Measurements from ENCODE around the gene GRK6.
A peak's percentile ranks its signal among the peaks of the same experiment; 100 is the strongest.

Gene GRK6

DNA sequence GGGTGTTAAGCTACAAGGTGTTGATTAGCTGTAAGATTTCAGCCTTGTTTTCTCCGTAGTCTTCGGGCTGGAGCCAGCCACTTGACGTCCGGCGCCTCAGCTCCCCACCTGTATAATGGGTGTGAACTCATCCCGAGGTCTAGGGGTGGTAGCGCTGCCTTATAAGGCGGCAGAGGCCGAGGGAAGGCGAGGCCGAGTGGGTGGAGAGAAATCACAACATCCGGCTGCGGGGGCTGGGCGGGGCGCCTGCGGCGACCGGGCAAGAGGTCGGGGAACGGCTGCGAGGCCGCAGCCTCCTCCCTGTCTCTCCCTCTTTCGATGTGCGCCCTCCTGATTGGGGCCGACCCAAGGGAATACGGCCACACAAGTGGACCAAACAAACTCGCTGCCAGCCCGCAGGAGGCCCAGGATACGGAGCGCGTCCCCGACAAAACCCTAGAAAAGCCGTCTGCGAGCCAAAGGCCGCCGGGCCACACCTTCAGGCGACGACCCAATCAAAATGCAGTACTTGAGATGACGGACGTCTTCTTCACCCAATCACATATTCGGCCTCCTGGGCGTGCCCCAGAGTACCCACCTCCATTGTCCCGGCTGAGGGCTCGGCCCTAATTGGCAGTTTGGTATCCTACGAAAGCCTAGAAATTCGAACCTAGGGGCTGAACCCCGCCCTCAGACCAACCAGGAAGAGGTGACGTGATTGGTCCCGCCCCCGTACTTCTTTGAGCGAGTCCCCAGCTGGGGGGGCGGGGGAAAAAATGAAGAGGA, 493 bp upstream of the GRK6 start:
- peak; percentile 96 to 100 (median 98) for DNase-seq (ENCODE audit: low read depth in 3 of 3)

DNA sequence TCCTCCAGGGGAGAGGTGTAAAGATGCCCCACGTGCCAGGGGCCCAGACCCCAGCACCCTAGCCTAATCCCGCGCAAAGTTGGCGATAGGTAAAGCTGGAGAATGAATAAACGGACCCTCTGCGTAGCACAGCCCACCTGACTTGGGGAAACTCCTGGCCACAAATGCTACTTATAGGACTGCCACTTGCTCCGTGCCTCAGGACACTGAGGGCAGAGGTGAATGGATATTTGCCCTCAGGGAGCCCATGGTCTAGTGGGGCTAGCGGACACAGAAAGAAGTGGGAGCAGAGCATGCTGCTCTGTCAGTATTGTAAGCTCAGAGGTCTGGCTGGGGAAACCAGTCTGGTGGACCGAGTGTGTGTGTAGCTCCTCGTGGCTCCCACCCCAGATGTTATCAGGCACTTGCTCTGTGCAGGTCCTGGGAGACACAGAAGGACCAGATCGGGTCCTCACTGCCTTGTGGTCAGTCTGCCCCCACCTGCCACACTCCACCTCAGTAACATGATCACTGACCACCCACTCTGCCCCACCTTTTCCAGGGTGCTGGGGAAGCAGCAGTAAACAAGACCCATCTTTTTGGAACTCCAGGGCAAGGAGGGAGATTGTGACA, 841 bp downstream of the GRK6 start:
- no peak for DNase-seq (ENCODE audit: low read depth in 3 of 3)

DNA sequence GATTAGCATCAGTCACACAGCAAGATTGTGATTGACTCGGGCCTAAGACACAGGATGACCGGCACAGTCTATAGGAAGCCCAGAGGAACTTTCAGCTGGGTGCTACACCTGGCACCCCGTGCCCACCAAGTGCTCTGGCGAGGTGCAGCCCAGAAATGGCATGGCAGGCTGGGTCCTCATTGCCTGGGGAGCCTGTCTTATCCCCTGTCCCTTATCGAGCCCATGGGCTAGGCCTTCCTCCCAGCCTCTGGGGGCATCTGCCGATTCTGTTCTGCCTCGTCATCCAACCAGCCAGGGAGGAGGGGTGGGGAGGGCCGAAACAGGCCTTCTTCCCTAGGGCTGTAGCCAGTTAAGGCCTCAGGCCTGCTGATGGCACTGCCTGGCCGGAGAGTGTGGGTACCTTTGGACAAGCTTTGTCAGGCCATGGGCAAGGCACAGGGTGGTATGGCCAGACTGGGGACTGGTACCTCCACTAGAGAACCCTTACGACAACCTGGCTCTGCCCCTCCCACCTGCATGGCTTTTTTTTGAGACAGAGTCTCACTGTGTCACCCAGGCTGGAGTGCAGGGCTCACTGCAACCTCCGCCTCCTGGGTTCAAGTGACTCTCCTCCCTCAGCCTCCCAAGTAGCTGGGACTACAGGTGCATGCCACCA, 1.6 kb downstream of the GRK6 start:
- DNase-seq (ENCODE audit: low read depth in 3 of 3), result no peak

DNA sequence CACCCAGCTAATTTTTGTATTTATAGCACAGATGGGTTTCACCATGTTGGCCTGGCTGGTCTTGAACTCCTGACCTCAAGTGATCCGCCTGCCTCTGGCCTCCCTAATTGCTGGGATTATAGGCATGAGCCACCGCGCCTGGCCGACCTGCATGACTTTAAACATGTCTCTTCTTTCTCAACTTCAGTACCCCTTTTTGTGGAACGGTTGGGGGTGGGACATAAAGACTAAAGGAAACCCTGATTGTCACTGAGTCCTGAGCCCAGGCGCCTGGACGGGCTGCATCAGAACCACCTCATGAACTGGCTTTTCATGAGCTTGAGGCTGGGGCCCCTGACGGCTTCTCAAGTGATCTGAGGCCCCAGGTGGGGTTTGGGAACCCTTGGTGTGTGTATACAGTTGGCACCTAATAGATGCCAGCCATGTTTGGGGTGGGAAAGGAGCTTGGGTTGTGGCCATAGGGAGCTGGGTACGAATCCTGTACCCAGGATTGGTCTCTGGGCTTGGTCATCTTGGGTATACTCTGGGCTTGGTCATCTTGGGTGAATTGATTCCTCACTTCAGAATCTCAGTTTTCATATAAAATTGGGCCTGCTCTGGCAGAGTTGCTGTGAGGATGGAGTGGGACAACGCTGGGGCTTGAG, 2.2 kb downstream of the GRK6 start:
- DNase-seq (ENCODE audit: low read depth in 3 of 3), result no peak

DNA sequence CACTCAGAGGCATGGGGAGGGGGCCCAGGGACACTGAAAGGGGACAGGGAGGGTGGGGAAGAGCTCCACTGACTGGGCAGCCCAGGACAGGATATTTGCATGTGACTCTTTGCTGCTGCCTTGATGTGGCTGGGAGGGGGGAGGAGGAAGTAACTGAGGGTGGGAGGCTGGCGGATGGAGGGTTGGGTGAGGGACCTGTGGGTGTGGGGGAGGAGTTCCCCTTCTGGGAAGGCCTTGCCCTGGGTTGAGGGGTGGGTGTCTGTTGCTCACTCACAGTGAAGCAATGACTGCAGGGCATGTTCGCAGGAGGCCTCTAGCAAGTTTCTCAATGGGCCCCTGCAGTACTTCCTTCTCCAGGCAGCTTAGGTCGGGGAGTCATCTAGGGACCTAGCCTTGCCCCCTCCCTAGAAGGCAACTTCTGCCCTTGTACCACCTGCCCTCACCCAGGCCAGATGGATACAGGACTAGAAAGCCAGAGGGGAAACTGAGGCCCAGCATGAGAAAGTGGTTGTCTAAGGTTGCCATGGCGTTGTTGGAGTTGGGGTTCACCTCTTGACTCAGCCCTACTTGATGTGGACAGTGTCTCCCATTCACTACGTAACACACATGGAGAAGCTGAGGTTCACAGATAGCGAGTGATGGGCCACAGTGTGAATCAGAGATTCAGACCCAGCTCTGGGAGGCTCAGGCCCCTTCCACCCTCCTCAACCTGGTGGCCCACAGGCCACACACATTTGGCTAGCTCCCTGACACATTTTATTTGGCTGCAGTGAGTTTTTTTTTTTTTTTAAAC, 3.0 kb downstream of the GRK6 start:
- peak; percentile 65 to 86 (median 86) for DNase-seq (ENCODE audit: low read depth in 3 of 3)

DNA sequence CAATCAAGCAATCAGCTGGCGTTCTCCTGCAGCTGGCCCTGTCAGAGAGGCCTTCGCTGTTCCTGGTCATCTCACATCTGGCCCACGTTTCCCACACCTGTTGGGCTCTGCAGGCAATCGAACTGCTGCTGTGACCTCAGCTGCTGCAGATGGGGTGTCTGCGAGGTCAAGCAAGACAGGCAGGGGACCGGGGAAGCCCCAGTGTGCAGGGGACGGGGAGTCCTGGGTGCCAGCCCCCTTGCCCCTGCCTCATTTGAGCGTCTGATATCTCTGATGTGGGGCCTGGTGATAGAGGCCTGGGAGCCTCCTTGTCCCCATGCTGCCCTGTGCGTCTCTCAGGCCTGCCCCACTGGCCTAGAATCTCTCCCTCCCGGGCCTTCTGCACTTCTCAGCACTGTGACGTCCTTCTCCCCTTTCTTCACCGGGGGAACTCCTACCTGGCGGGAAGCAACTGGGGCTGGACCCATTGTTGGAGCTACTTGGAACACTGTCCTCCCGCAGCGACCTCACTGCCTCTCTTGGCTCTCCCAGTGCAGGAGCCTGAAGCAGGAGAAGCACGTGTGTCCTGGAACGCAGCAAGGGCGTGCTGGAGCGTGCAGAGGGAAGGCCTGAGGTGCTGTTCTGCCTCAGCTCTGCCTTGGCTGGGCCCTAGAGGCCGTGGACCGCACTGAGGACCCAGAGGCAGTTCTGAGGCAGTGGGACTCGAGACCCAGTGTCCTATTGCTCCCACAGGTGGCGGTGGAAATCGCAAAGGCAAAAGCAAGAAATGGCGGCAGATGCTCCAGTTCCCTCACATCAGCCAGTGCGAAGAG, 3.9 kb downstream of the GRK6 start:
- no peak for DNase-seq (ENCODE audit: low read depth in 3 of 3)

DNA sequence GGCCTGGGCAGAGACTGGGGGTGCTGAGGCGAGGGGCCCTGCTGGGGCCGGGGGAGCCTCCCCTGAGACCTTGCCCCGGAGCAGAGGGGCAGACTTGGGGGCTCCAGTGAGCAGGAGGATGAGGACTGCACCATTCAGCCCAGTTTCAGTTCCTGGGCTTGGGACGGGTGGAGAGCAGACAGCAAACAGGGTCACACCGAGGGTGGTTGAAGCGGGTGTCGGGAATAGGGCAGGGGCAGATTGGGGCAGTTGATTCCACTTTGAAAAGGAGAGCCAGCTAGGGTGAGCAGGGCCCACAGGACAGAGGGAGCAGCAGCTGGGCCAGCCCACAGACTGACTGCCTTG, 4.5 kb downstream of the GRK6 start:
- no peak for DNase-seq (ENCODE audit: low read depth in 3 of 3)

DNA sequence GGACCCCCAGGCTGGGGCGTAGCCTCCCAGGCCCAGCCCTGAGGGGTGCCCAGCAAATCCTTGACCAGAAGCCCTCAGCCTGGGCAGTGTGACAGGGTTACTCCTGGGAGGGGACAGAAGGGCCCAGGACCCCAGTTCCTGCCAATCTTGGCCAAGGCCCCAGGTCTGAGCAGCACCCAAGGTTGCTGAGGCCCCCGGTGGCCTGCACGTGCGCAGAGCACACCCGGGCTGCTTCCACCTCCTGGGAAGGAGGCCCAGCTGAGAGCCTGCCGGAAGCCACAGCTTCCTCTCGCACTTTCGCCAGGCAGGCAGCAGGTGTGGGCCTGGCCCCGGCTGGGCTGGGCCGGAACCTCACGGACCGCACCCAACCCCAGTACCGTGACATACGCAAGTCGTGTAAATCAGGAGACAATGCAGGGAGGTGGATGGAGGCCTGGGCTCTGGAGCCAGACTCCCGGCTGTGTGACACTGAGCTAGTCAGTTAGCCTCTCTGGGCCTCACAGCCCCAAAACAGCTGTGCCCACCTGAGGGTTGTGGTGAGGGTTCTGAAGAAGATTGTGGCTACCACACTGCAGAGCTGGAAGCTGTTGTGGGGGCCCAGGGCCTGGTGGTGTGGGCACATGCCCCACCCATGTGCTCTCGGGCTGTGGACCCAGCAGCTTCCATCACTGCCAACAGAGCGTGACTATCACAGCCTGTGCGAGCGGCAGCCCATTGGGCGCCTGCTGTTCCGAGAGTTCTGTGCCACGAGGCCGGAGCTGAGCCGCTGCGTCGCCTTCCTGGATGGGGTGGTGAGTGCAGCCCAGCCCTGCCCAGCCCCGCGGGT, 5.1 kb downstream of the GRK6 start:
- peak in 1 of 3 experiments; percentile 33 for DNase-seq (ENCODE audit: low read depth in 3 of 3)

DNA sequence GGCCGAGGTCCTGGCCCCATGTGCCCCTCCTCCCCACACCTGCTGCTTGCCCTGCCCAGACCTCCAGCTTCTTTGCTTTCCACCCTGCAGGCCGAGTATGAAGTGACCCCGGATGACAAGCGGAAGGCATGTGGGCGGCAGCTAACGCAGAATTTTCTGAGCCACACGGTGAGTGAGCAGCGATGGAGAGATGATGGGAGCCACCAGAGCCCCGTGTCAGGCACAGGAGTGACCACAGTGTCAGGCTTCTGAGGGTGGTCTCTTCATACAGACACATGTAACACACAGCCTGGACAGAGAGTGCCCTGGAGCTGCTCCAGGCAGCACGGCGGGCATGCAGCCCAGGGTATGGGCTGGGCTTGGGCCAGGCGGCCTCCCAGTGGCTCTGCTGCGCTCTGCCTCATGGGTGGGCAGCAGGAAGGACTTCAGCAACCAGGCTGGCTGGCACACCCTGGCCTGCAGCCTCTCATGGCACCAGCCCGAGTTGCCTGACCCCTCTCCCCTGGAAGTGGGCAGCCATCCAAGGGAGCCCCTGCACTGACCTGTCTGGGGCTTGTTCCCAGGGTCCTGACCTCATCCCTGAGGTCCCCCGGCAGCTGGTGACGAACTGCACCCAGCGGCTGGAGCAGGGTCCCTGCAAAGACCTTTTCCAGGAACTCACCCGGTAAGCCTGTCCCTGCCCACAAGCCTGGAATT, 5.8 kb downstream of the GRK6 start:
- no peak for DNase-seq (ENCODE audit: low read depth in 3 of 3)

DNA sequence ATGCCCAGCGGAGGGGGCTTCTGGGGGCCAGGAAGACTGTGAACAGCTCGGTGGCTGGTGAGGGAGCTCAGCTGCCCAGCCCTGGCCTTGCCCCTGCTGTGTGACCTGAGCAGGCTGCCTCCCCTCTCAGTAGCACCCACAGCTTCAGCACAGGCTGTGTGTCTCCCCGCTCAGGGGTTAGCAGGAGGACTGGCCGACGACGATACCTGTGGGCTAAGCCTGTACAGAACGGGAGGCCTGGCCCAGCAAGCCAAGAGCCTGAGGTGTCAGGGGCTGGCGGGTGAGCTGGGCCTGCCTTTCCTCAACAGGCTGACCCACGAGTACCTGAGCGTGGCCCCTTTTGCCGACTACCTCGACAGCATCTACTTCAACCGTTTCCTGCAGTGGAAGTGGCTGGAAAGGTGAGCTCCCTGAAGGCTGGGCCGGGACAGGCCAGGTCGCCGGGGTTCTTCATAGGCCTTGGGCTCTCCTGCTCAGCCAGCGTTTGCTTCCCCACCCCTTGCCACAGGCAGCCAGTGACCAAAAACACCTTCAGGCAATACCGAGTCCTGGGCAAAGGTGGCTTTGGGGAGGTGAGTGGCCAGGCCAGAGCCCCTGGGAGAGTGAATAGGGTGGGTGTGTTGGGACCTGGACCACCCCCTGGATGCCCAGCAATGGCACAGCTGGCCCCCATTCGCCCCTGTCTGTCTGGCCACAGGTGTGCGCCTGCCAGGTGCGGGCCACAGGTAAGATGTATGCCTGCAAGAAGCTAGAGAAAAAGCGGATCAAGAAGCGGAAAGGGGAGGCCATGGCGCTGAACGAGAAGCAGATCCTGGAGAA, 6.6 kb downstream of the GRK6 start:
- DNase-seq (ENCODE audit: low read depth in 3 of 3), result no peak

DNA sequence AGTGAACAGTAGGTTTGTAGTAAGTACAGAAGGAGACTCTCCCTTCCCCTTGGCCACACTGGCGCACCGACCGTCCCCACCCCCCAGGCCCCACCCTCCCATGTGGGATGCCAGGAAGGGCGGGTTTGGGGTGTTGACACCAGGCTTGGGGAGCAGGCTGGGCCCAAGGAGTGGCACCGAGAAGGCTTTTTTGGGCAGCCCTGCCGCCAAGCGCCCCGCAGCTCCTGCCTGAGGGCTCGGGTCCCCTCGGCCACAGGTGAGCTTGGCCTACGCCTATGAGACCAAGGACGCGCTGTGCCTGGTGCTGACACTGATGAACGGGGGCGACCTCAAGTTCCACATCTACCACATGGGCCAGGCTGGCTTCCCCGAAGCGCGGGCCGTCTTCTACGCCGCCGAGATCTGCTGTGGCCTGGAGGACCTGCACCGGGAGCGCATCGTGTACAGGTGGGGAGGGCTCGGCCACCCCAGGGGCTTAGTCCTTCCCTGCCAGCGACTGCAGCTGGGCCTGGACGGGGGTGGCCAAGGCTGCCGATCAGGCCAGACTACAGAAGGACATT, 7.3 kb downstream of the GRK6 start:
- DNase-seq (ENCODE audit: low read depth in 3 of 3), result no peak

DNA sequence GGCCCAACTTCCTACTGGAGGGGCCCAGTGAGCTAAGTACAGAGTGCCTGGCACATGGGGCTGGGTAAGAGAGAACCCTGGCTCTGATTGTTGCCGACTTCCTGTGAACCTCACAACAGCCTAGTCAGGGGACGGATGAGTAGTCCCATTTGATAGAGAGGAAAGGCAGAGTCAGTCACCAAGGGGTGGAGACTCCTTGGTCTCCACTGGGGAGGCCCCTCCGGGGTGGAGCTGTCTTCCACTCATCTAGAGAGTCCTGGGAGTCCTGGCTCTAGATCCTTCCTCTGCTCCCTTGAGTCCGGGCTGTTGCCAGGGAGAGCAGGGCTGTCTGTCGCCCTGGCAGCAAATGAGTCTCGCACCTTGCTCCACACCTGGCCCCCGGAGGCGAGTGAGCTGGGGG, 8.0 kb downstream of the GRK6 start:
- DNase-seq (ENCODE audit: low read depth in 3 of 3), result peak in 1 of 3 experiments; percentile 49

DNA sequence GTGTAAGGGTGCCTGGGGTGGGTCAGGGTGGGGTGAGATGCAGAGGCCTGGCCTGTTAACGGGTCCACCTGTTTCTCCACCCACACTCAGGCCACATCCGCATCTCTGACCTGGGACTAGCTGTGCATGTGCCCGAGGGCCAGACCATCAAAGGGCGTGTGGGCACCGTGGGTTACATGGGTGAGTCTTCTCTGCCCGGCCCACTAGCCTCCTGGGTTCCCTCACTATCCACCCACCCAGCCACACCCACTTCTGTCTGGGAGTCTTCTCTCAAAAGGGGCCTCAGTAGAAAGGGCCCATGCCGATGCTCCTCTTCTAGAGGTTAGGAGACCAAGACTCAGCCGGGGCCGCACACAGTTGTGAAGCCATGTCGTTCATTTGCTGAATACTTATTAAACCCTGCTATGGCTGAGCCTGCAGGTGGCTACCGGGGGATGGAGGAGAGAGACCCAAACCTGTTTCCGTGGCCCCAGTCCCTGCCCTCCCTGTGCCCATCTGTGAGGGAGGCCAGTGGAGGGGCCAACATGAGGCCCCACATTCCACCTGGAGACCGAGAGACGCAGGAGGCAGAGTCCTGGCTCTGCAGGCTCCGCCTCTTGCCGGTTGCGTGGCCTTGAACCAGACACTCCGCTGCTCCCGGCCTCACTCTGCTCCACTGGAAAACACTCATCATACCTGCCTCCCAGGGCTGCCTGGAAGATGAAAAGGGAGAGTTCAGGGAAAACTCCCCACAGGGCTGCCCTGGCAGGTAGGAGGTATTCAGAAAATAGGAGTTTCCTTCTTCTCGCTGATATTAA, 8.7 kb downstream of the GRK6 start:
- no peak for DNase-seq (ENCODE audit: low read depth in 3 of 3)

DNA sequence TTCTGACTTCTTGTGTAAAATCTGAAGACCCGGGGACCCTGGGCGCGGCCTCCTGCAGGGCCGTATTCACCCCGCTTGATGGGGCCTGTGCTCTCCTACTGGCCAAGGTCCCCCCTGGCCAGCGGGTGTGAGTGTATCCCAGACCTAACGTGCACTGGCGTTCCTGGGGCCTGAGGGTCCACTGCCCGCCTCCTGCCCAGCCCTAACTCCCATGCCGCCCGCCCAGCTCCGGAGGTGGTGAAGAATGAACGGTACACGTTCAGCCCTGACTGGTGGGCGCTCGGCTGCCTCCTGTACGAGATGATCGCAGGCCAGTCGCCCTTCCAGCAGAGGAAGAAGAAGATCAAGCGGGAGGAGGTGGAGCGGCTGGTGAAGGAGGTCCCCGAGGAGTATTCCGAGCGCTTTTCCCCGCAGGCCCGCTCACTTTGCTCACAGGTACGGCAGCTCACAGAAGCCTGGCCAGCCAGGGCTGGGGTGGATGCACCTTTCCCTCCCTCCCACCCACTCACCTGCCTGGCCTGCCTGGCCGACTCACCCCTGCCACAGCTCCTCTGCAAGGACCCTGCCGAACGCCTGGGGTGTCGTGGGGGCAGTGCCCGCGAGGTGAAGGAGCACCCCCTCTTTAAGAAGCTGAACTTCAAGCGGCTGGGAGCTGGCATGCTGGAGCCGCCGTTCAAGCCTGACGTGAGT, 9.5 kb downstream of the GRK6 start:
- DNase-seq (ENCODE audit: low read depth in 3 of 3), result no peak

DNA sequence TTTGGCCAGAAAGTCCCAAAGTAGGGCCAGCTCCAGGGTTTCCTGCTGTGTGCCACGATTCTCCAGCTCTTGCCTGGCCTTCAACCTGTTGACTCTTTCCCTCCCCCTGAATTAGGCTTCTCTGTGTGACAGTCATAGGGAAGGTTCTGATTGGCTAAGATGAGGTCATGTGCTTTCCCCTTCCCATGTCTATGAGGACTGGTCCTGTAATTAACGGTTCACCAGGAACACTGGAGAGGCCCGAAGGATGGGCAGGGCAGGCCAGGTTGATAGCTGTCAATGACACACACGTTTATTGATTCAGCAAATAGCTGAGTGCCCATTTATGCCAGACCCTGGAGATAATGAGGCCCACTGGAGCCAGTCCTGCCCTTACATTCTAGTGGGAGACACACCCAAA, 11.1 kb downstream of the GRK6 start:
- DNase-seq (ENCODE audit: low read depth in 3 of 3), result no peak

DNA sequence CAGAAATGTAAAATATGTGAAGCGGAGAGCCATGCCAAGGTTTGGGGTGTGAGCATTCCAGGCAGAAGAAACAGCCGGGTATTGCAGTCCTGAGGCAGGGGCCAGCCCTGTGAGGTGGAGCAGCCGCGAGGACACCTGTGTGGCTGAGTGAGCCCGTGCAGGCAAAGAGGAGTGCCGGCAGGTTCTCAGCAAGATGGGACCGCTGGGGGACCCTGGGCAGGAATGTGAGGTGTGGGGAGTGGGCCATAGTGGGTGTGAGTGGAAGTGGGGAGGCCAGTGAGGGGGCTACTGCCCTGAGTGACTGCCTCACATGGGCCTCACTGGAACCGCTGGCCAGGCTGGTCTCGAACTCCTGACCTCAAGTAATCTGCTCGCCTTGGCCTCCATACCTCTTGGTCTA, 12.0 kb downstream of the GRK6 start:
- DNase-seq (ENCODE audit: low read depth in 3 of 3), result no peak

DNA sequence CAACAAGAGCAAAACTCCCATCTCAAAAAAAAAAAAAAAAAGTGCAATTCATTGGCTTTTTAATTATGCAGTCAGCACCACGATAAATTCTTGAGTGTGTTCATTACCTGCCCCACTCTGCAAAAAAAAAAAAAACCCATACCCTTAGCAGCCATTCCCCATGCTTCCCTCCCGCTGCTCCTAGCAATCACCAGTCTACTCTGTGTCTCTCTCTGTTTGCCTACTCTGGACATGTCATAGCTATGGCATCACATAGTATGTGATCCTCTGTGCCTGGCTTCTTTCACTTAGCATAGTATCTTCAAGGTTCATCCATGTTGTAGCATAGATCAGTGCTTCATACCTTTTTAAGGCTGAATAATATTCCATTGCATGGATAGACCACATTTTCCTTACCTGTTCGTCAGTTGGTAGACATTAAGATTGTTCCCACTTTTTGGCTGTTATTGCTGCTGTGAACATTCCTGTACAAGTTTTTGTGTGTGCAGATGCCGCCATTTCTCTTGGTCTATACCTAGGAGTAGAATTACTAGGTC, 13.1 kb downstream of the GRK6 start:
- DNase-seq (ENCODE audit: low read depth in 3 of 3), result no peak

Data from stimulated activated CD4-positive, alpha-beta T cell treated with anti-CD3 and anti-CD28 coated beads, TNF-alpha, amount 100 ng/mL, for 4 hours (primary cell).